Left ventricle myocardium inferior (tissue), 1 donor: ENCODE measurements around the gene HGF. TPM values are rescaled to one million over a fixed set of nuclear protein-coding genes. Genes with fewer than 3 reads are reported as not detected.

Source experiments
- DNase-seq: peaks from one replicate; pipeline ENCODE4 v3.0.0-alpha.2; 2020
- H3K27ac ChIP-seq: fragments of 200-600 bp; replicated peaks from 2 replicates; pipeline ENCODE4 v1.8.0; 2021
- H3K27me3 ChIP-seq: fragments of 200-600 bp; 2 replicates; pipeline ENCODE4 v1.8.0; 2021; ENCODE audit warnings: low read depth
- H3K36me3 ChIP-seq: fragments of 200-600 bp; 2 replicates; pipeline ENCODE4 v1.8.0; 2021
- H3K4me1 ChIP-seq: fragments of 200-600 bp; 2 replicates; pipeline ENCODE4 v1.8.0; 2021
- H3K4me3 ChIP-seq: fragments of 200-600 bp; 2 replicates; pipeline ENCODE4 v1.8.0; 2021; ENCODE audit warnings: mild to moderate bottlenecking, moderate library complexity
- H3K9me3 ChIP-seq: fragments of 200-600 bp; replicated peaks from 2 replicates; pipeline ENCODE4 v1.8.0; 2021
- intact Hi-C: fragments of 100-400 bp; cut with micrococcal nuclease; formaldehyde crosslinking; loops from one replicate; pipeline ENCODE4 v1.11.0; 2022
- total RNA-seq: library from RNA; stranded (reverse); fragmentation: NEBNext Ultra II Directional; extraction: Animal tissue kit (Norgen Biotek cat#: 25700); gene quantifications from one replicate; pipeline ENCODE4 v1.2.1, GENCODE V29; 2021
- TF ChIP-seq, protein P1 (sequence below): fragments of 200-600 bp; IDR thresholded peaks from 2 replicates; pipeline ENCODE4 v1.8.0; 2021; ENCODE audit warnings: antibody characterized with exemption, mild to moderate bottlenecking, borderline replicate concordance
- donor health status: DM: no; HTN: yes; CAD: no; lungs with severe emphysema.

HGF gene
- total RNA-seq, 1 donor from 2014 or later: 2.3 TPM

DNA sequence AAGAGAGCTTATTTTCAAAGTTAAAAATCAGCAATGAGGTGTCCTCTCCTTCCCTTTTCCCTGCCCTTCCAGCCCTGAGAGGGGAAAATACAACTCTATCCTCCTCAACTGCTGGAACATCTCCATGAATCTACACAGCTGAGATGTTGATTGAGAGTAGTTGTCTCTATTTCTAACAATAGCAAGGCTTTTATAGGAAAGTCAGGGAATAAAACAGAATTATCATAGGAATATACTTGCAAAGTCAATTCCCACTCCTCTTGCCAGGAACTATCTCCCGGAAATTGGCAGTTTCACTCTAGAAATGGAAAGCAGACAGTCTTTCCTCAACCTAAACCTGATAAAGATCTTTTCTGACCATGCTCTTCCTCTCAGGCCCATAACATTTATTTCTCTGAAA is 8.8 kb downstream of the HGF start:
- TF ChIP-seq, protein P1, sequence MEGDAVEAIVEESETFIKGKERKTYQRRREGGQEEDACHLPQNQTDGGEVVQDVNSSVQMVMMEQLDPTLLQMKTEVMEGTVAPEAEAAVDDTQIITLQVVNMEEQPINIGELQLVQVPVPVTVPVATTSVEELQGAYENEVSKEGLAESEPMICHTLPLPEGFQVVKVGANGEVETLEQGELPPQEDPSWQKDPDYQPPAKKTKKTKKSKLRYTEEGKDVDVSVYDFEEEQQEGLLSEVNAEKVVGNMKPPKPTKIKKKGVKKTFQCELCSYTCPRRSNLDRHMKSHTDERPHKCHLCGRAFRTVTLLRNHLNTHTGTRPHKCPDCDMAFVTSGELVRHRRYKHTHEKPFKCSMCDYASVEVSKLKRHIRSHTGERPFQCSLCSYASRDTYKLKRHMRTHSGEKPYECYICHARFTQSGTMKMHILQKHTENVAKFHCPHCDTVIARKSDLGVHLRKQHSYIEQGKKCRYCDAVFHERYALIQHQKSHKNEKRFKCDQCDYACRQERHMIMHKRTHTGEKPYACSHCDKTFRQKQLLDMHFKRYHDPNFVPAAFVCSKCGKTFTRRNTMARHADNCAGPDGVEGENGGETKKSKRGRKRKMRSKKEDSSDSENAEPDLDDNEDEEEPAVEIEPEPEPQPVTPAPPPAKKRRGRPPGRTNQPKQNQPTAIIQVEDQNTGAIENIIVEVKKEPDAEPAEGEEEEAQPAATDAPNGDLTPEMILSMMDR: no peak
- Histone ChIP-seq H3K4me1 (no peaks in the 10 kb centered on the region), H3K27ac (no peak overlapping the region), H3K9me3 (no peaks in the 10 kb centered on the region), H3K4me3 (no peak overlapping the region), H3K36me3 (no peaks in the 10 kb centered on the region), H3K27me3 (no peaks in the 10 kb centered on the region)
- no peak for DNase-seq
- intact Hi-C loops: no loop called here

DNA sequence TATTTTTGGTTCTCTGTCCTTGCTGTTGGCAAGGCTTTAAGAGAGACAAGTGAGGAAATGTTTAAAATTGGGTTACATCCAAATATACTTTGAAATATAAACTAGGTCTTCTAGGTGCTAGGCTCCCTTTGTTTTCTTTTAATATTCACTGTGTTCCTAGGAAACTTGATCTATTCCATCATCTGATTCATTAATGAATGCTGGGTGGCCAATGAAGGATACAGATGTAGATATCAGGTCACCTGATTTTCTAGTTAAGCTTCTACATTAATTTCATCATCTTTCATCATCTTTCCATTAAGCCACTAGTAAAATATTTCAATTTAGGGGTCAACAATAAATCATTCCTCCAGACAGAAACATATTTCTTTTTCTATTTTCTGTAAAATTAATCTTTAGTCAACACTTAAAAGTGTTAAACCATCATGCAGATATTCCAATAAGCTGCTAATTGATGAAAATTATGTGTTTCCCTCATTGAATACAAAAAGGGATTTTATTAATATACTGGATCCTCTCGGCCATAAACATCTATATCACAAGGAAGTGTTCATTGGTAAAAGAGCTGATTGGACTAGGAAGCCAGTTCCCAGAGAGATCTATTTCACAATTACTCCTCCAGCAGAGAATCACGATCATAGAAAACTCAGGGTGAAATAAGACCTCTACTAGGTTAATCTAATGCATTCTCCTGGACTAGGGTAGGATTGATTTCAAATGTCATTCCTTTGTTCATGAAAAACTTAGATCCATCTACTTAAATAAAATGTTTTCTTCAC is 14.7 kb downstream of the HGF start:
- Histone ChIP-seq H3K4me3 (no peak overlapping the region), H3K27ac (no peak overlapping the region), H3K9me3 (no peaks in the 10 kb centered on the region), H3K27me3 (no peaks in the 10 kb centered on the region), H3K36me3 (no peaks in the 10 kb centered on the region), H3K4me1 (no peaks in the 10 kb centered on the region)
- no peak for DNase-seq
- TF ChIP-seq, protein P1: no peak
- intact Hi-C loops: no loop called here

DNA sequence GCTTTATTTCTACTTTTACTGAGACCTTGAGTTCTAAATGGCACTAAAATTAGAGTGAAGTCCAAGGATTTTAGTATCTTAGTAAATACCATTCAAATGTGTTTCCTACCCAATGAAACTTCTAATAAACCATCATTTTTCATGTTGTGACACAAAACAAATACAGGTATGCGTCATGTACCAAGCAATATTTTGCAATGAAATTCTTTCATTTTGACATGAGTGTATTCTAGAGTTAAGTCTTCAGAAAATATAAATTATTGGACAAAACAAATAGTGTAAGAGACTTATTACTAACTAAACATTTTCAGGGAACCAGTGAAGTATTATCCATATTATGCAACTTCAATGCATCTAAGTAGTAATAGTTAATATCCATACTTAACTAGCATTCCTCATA is 16.5 kb downstream of the HGF start:
- Histone ChIP-seq H3K4me3 (no peak overlapping the region), H3K9me3 (no peaks in the 10 kb centered on the region), H3K36me3 (no peaks in the 10 kb centered on the region), H3K27ac (no peak overlapping the region), H3K4me1 (no peaks in the 10 kb centered on the region), H3K27me3 (no peaks in the 10 kb centered on the region)
- DNase-seq: no peak
- TF ChIP-seq, protein P1: no peak
- intact Hi-C loops: no loop called here

DNA sequence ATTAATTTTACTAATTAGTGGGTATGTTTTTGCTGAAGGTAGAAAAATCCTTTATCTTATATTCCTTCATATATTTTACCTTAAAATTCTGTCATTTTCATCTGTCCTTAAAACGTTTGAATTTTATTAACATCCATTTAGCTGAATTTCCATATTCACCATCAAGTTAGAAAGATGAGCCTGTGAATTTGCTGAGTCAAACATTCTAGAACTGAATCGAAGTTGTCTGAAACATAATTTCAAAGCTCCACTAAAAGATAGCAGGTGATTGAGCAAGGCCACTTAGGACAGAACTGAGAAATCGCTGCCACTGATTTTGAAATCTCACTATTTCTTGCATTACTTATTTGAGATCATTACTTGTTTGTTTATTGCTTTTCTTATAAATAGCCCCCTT is 17.5 kb downstream of the HGF start:
- H3K9me3 ChIP-seq: no peaks in the 10 kb centered on the region
- H3K36me3 ChIP-seq: no peaks in the 10 kb centered on the region
- TF ChIP-seq, protein P1: no peak
- no peaks in the 10 kb centered on the region for H3K27me3 ChIP-seq
- intact Hi-C loops: no loop called here
- no peak for DNase-seq
- H3K27ac ChIP-seq: no peak overlapping the region
- H3K4me1 ChIP-seq: no peaks in the 10 kb centered on the region
- H3K4me3 ChIP-seq: no peak overlapping the region

DNA sequence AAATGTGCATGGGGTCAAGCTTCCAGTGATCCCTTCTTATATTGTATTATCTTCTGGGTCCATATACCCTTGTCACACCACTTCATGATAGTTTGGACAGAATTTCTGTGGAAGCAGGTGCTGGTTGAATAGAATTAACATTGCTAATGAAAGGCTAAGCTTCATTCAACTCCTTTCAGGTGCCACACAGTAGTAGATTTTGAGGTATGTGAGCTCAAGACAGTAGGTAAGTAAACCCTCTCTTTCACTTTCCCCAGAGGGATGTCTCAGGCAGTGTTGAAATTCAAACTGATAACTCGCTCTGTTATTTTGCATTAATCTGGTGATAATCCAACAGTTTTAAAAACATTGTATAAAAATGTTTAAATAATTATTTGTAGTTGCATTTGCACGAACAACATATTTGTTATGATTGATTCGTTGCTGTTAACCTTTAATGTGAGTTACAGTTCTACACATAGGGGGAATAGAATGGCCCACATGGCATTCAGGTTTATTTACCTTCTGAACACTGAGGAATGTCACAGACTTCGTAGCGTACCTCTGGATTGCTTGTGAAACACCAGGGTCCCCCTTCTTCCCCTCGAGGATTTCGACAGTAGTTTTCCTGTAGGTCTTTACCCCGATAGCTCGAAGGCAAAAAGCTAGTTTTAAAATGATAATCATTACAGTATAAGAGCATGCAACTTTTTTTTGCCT is 18.1 kb downstream of the HGF start:
- Histone ChIP-seq H3K36me3 (no peaks in the 10 kb centered on the region), H3K4me3 (no peak overlapping the region), H3K9me3 (no peaks in the 10 kb centered on the region), H3K27ac (no peak overlapping the region), H3K4me1 (no peaks in the 10 kb centered on the region), H3K27me3 (no peaks in the 10 kb centered on the region)
- TF ChIP-seq, protein P1: no peak
- intact Hi-C loops: no loop called here
- DNase-seq: no peak
